DMS53 treated with DMSO at 0.1 percent for 48 hours (cell line): Measurements from ENCODE around the gene CAST.

Source experiments
- DNase-seq: peaks from one replicate; lab custom pipeline; 2025; ENCODE audit not compliant: unreplicated experiment; lab: John Stamatoyannopoulos, UW

The CAST gene

GRCh38 chr5:96709152-96709821 is 47.1 kb downstream of the CAST start:
- DNase-seq = no peak

DNA sequence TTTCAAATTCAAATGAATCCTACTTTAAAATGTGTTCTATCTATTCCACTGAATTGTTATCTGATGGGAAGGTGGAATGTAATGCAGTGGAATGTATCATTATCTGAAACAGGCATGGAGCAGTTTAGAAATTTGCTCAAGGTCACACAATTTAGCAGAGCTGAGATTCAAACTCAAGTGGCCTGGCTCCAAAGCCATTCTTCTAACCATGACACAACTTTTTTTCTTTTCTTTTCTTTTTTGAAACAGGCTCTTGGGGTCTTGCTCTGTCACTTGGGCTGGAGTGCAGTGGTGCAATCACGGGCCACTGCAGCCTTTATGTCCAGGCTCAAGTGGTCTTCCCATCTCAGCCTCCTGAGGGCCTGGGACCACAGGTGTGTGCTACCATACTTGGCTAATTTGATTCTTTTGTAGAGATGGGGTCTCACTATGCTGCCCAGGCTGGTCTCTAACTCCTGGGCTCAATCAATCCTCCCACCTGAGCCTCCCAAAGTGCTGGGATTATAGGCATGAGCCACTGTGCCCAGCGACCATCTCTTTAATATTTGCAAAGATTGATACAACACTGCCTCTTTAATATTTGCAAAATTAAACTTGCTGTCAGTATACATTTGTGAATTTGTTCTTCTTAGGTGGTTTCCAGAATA is 50.0 kb downstream of the CAST start:
- DNase-seq = no peak

- peak; percentile 13 for DNase-seq
Observed at GRCh38 chr5:96714450-96714849, 52.3 kb downstream of the CAST start.

GRCh38 chr5:96714951-96715451 is 52.8 kb downstream of the CAST start:
- DNase-seq = peak; percentile 80

- DNase-seq = no peak
Observed at GRCh38 chr5:96716007-96716406, 53.8 kb downstream of the CAST start.

GRCh38 chr5:96716716-96717115 is 54.5 kb downstream of the CAST start:
- DNase-seq = no peak

GRCh38 chr5:96717874-96718273 is 55.7 kb downstream of the CAST start:
- DNase-seq = no peak

- DNase-seq = peak; percentile 80
Observed at GRCh38 chr5:96718635-96719077, 56.5 kb downstream of the CAST start.

GRCh38 chr5:96720408-96720807 is 58.2 kb downstream of the CAST start:
- DNase-seq = no peak

DNA sequence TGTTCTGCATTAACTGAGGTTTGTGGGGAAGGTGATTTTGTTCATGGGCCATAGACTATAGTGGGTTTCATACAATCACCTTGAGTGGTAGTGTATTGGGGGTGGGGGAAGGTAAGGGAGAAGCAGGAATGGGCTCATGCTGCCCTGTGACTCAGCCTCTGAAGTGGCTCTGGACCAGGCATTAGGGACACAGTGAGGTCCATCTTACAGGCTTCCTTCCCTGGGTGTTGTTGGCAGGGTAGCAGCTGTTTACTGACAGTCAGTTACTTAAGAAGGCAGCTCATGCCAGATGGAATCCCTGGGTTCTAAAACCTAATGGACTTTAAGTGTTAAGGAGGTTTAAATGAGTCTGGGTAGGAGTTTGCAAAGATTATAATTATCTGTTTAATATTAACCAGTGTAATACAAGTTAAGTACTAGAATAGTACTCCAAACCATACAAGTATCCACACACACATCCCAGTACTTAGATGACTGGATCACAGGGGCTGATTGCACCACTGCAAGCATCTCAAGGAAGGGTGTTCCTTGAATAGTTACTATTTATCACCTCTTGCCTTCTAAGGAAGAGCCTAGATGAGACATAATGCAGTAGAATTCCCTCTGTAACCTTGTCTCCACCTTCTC is 59.3 kb downstream of the CAST start:
- DNase-seq = peak; percentile 36

- no peak for DNase-seq
Observed at GRCh38 chr5:96725257-96725656, 63.1 kb downstream of the CAST start.

- peak; percentile 20 for DNase-seq
Observed at GRCh38 chr5:96726802-96727201, 64.6 kb downstream of the CAST start.

DNA sequence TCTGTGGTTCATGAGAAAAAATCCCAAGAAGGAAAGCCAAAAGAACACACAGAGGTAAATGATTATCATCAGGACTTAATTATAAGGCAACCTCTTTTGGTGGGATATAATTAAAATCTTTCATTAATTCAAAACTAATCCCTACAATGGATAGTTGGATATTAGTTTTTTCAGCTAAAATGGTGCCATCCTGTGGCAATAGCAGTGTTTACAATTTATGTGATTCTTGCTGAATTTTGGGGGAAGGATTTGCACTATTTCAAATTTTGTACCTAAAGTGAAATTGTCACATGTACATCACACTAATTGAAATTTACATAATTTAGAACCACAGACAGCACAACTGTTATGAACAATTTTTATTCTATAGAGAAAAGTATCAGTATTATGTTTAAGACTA is 67.0 kb downstream of the CAST start:
- DNase-seq = no peak

DNA sequence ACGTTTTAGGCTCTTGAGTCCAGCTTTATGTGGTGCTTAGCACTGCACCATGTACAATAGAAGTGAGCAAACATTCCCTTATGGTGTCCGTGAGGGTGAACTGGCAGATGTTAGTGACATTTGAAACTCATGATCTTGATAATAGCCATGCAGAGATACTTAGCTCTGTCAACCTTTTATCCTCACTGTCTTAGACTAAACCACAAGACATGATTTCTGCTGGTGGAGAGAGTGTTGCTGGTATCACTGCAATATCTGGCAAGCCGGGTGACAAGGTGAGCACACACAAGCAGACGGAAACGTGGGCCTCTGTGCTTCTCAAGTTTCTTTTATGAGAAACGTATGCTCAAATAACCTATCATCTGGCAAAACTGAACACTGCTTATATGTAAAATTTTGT is 68.4 kb downstream of the CAST start:
- DNase-seq = peak; percentile 60

- peak; percentile 82 for DNase-seq
Observed at GRCh38 chr5:96733771-96734500, 71.8 kb downstream of the CAST start.

GRCh38 chr5:96734871-96735325 is 72.7 kb downstream of the CAST start:
- DNase-seq = no peak

- no peak for DNase-seq
Observed at GRCh38 chr5:96736937-96737336, 74.8 kb downstream of the CAST start.

DNA sequence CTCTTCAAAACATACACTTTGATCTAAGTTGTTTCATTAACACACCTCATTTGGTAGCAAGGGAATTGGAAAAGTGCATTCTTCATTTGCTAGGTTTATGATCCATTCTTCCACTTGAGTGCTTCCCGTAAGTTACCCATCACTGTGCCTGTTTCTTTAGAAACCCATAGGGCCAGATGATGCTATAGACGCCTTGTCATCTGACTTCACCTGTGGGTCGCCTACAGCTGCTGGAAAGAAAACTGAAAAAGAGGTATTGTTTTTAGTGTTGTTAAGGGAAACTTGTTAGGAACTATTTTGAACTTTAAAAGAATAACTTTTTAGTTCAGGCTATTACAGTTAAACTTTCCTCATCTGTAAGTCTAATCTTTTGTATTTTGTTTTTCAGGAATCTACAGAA is 78.9 kb downstream of the CAST start:
- DNase-seq = no peak

DNA sequence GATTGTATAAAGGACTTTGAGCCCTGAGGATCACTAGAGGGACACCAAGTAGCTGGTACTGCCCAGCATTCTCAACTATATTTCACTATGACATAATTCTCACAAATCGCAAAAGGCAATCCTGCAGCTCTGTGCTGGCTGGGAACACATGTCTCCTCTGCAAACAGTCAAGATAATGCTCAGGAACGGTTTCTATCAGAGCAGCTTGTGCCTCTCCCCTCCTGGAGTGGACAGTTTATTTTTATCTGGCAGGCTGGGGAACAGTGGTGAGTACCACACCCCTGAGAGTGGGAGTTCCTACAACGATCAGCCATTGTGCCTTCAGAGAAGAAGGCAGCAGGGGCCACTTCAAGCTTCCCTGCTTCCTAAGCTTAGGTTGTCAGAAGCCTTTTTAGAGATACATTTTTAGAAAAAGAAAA is 79.7 kb downstream of the CAST start:
- no peak for DNase-seq

DNA sequence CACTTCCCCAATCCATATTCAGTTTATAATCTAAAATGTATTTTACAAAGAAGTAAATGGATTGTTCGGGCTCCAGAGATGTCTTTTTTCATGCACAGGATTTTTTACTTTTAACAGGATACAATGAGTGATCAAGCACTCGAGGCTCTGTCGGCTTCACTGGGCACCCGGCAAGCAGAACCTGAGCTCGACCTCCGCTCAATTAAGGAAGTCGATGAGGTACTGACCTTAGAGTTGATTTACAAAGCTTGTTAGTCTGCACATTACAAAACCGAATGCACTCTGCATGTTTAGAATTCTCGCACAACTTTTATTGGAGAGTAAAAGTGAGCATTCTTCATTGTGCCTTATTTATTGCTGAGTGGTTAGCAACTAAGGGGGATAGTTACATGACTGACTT is 80.4 kb downstream of the CAST start:
- no peak for DNase-seq

DNA sequence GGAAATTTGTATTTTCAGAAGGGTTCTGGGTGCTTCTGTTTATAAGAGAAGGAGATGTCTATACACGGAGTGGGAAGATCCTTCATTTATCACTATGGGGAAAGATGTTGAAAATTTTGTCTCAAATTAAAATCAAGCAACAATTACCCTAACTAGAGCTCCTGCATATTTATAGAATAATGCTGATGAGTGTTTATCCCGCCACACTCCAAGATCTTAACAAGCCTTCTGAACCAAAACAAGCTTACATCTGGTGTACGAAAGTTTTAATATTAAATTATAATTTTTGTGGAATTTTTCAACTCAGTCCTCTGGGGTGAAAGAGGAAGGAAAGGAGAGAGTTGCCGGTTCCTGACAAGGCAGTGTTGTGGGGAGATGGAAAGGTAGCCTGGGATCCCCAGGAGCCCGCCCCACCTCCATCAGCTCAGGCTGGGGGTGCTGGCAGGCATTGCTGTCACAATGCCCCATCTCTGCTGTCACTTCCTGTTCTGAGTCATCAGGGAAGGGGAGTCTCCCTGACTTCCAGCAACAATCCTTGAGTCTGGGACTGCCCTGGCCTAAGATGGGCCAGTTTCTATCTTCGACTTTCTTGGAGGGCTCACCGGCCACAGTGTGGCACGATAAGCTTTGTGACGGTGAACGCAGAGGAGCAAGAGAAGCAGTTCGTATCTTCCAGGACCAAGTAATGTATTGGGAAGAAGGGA is 81.0 kb downstream of the CAST start:
- DNase-seq = no peak
